VCaP (cell line): ENCODE data around the gene BICD1.

Experiments
- H3K27ac ChIP-seq: fragments of 450-650 bp; 2 replicates; pipeline ENCODE4 v1.5.1; 2017
- TF ChIP-seq, protein P1 (sequence below): fragments of 450-650 bp; conservative IDR thresholded peaks from 2 replicates; pipeline ENCODE4 v1.5.1; 2017; ENCODE audit warnings: mild to moderate bottlenecking, moderate library complexity

BICD1 gene

DNA sequence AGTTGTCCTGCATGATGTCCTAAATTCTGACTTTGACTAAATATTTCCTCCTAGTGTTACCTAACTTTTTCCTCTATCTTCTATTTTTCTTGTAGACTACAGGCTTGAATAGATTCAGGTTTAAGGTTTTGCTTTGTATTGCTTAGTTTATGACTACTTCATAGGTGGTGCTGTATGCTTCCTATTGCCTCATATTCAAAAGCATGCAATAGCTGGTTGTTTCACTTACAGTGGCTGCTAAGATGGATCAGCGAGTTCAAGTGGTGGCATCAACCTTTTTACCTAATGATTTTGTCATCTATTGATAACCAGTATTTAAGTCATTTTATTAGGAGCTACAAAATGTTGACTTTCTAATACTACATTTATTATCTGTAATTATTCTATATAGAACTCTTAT lies 36.3 kb upstream of the BICD1 start:
- TF ChIP-seq, protein P1, sequence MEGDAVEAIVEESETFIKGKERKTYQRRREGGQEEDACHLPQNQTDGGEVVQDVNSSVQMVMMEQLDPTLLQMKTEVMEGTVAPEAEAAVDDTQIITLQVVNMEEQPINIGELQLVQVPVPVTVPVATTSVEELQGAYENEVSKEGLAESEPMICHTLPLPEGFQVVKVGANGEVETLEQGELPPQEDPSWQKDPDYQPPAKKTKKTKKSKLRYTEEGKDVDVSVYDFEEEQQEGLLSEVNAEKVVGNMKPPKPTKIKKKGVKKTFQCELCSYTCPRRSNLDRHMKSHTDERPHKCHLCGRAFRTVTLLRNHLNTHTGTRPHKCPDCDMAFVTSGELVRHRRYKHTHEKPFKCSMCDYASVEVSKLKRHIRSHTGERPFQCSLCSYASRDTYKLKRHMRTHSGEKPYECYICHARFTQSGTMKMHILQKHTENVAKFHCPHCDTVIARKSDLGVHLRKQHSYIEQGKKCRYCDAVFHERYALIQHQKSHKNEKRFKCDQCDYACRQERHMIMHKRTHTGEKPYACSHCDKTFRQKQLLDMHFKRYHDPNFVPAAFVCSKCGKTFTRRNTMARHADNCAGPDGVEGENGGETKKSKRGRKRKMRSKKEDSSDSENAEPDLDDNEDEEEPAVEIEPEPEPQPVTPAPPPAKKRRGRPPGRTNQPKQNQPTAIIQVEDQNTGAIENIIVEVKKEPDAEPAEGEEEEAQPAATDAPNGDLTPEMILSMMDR = no peak
- no peak overlapping the region for H3K27ac ChIP-seq

GRCh38 chr12:32072102-32072501 lies 34.5 kb upstream of the BICD1 start:
- H3K27ac ChIP-seq = no peak overlapping the region
- TF ChIP-seq, protein P1 = no peak

DNA sequence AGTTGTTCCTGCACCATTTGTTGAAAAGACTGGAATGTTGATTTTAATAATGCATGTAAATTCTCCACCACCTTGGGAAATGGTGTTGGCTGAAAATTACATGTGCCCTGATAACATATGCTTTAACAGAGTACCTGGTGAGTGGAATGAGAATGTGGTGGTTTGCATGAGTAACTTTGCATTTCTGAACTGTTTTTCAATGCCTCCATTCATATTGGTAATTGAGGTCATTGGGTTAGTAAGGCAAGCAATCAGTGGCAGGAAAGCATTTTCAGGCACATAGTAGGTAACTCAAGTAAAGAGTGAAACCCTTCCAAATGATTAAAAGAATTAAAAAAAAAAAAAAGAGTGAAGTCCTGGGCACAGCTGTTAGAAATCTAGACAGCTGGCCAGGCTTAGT lies 32.2 kb upstream of the BICD1 start:
- TF ChIP-seq, protein P1 = no peak
- H3K27ac ChIP-seq = no peak overlapping the region

DNA sequence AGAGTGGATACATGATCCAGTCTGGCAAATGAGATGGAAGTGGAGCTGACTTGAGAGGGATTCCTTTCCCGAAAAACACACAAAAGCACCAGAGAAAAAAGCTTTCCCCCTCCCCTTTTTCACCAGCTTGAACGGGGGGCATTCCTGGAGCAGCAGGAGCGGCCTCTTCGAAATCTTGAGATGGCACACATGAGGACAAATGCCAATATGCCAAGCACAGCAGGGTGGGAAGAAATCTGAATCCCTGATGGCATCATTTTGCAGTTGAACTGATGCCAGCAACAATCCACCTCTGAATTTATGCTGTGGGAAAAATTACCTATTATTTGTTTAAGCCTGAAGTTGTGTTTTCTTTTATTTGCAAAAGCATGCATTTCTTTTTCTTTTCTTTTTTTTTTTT lies 29.7 kb upstream of the BICD1 start:
- peak overlapping the region; percentile 5; the same call in 1 of the 2 replicates for H3K27ac ChIP-seq
- TF ChIP-seq, protein P1 = no peak

- TF ChIP-seq, protein P1 = no peak
- no peak overlapping the region for H3K27ac ChIP-seq
Measured at GRCh38 chr12:32080435-32080834, 26.2 kb upstream of the BICD1 start.

DNA sequence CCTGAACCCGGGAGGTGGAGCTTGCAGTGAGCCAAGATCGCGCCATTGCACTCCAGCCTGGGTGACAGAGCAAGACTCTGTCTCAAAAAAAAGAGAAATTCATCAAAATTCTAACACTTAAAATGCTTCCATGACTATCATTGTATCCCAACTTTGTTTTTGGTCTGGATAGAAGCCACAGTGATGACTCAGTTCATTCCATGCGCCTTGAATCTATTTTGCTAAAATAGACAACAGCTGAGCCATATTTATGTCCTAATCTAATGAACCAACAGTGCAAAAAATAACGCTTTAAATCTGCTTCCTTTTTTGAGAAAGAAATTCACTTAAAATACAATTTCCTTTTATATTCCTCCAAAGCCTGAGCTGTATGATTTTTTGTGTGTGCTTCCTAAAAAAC lies 23.2 kb upstream of the BICD1 start:
- TF ChIP-seq, protein P1 = no peak
- no peak overlapping the region for H3K27ac ChIP-seq

GRCh38 chr12:32084017-32084688 lies 22.5 kb upstream of the BICD1 start:
- TF ChIP-seq, protein P1 = no peak
- no peak overlapping the region for H3K27ac ChIP-seq
